Activated naive CD4-positive, alpha-beta T cell treated with anti-CD3 and anti-CD28 coated beads for 36 hours (primary cell): ENCODE results near the gene RNF169. TPM values are rescaled to one million over a fixed set of nuclear protein-coding genes. Genes with fewer than 3 reads are reported as not detected.
A peak's percentile ranks its signal among the peaks of the same experiment; 100 is the strongest.
"Not testable (repeated sequence)": the region's sequence is repeated elsewhere in the genome, so short reads cannot be mapped to it uniquely, and the experiment has no call there.

Experiments used
- CTCF ChIA-PET: fragments of 350-600 bp; sonication (Branson Sonifier 250); formaldehyde crosslinking; loops from one replicate; lab custom pipeline; 2021; ENCODE audit warnings: antibody characterized with exemption; lab: Charles Lee
- DNase-seq: peaks from one replicate; pipeline ENCODE4 v3.0.0-alpha.2; 2020
- H3K27ac Mint-ChIP-seq: one replicate; pipeline ENCODE4 v1.8.0; 2021; ENCODE audit warnings: mild to moderate bottlenecking, mixed read lengths
- H3K27me3 Mint-ChIP-seq: one replicate; pipeline ENCODE4 v1.8.0; 2021; ENCODE audit warnings: low read depth, mixed read lengths
- H3K36me3 Mint-ChIP-seq: one replicate; pipeline ENCODE4 v1.8.0; 2021; ENCODE audit warnings: low read depth, mixed read lengths
- H3K4me1 Mint-ChIP-seq: one replicate; pipeline ENCODE4 v1.8.0; 2021; ENCODE audit warnings: low read depth, mixed read lengths
- H3K4me3 Mint-ChIP-seq: one replicate; pipeline ENCODE4 v1.8.0; 2021; ENCODE audit warnings: mild to moderate bottlenecking, moderate library complexity, mixed read lengths
- H3K9me3 Mint-ChIP-seq: one replicate; pipeline ENCODE4 v1.8.0; 2021; ENCODE audit warnings: mixed read lengths
- intact Hi-C: fragments of 100-400 bp; cut with micrococcal nuclease; formaldehyde crosslinking; loops from one replicate; pipeline ENCODE4 v1.15.1; 2023
- total RNA-seq, 2 experiments: library from RNA; stranded (reverse); gene quantifications; one replicate each; pipeline ENCODE4 v1.2.3, GENCODE V29; 2021

RNF169 gene
- total RNA-seq, 2 experiments from 2014 or later: 15.8 to 16.0 TPM

DNA sequence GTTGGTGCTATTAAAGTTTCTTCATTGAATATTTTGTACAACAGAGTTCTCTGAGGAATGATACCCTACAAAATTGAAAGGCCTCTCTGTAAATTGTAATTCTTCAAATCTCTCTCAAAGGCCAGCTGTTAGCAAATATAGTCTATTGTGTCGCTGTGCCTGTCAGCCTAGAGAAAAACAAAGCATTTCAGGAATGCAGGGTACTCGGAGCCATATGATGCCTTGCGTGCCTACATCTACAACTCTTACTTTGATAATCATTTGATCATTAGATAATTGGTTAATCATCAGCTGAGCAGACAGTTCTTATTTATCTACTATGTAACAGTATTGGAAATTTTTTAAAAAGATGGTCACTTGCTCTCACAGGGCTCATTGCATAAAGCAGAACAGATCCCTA lies 67.3 kb downstream of the RNF169 start:
- Mint-ChIP-seq H3K4me3 (no peak overlapping the region), H3K27me3 (no peaks in the 10 kb centered on the region), H3K27ac (no peak overlapping the region), H3K36me3 (peaks cover 47% of the 10 kb centered on the region), H3K4me1 (peaks cover 10% of the 10 kb centered on the region), H3K9me3 (no peaks in the 10 kb centered on the region)
- intact Hi-C loops: no loop called here
- no peak for DNase-seq
- CTCF ChIA-PET: no interaction called here

GRCh38 chr11:74816664-74817063 lies 68.0 kb downstream of the RNF169 start:
- H3K27ac Mint-ChIP-seq: no peak overlapping the region
- DNase-seq: no peak
- intact Hi-C loops: no loop called here
- no peak overlapping the region for H3K4me3 Mint-ChIP-seq
- H3K4me1 Mint-ChIP-seq: peaks cover 10% of the 10 kb centered on the region
- peaks cover 2% of the 10 kb centered on the region for H3K9me3 Mint-ChIP-seq
- H3K36me3 Mint-ChIP-seq: peaks cover 48% of the 10 kb centered on the region
- no peaks in the 10 kb centered on the region for H3K27me3 Mint-ChIP-seq
- CTCF ChIA-PET: no interaction called here

DNA sequence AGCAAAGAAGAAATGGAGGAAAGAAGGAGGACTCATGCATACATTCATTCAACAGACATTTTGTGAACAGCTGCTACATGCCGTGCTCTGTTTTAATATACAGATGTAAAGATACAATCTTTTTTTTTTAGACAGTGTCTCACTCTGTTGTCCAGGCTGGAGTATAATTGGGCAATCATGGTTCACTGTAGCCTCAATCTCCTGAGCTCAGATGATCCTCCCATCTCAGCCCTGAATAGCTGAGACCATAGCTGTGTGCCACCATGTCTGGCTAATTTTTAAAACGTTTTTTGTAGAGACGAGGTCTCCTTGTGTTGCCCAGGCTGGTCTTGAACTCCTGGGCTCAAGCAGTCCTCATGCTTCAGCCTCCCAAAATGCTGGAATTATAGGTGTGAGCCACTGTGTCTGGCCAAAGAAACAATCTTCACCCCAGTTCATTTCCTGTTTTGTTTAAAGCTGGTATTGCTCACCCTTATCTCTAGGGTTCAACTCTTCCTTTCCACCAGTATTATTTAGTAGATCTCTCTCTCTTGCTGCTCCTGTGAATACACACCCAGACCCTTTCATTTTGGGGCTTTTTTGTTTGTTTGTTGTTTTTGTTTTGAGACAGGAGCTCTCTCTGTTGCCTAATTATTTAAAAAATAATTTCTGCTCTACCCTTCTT lies 69.8 kb downstream of the RNF169 start:
- intact Hi-C loops: no loop called here
- DNase-seq: no peak
- Mint-ChIP-seq H3K27ac (no peak overlapping the region), H3K4me1 (peaks cover 10% of the 10 kb centered on the region), H3K9me3 (peaks cover 2% of the 10 kb centered on the region), H3K4me3 (no peak overlapping the region), H3K27me3 (no peaks in the 10 kb centered on the region), H3K36me3 (peaks cover 55% of the 10 kb centered on the region)
- CTCF ChIA-PET: interaction anchor here (0.6 kb wide), 2 partner anchors 96 to 1010 kb away, joined by 3 read pairs; no protein-coding TSS in a partner anchor

GRCh38 chr11:74819400-74819799 lies 70.8 kb downstream of the RNF169 start:
- Mint-ChIP-seq H3K27ac (no peak overlapping the region), H3K27me3 (no peaks in the 10 kb centered on the region), H3K4me1 (peaks cover 10% of the 10 kb centered on the region), H3K4me3 (no peak overlapping the region), H3K9me3 (peaks cover 10% of the 10 kb centered on the region), H3K36me3 (peaks cover 63% of the 10 kb centered on the region)
- CTCF ChIA-PET: no interaction called here
- intact Hi-C loops: no loop called here
- no peak for DNase-seq

DNA sequence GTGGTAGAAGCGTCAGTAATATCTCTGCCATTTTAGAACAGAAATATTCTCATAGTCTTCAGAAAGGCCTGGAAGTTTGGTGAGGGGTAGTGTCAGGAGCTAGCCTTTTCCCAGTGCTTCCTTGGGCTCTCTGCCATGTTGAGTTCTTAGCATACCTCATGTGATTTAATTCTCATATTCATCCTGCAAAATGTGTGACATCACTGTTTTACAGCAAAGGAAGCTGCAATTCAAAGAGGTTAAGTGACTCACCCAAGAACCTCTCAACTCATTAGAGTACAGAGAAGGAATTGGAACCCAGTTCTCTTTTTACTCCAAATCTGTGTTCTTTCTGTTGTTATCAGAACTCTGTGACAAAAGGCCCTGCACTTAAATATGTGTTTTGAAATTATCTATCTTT lies 72.1 kb downstream of the RNF169 start:
- H3K4me3 Mint-ChIP-seq: no peak overlapping the region
- CTCF ChIA-PET: interaction anchor here (1.0 kb wide), 1 partner anchor 23 kb away, joined by 3 read pairs; no protein-coding TSS in a partner anchor
- no peak overlapping the region for H3K27ac Mint-ChIP-seq
- DNase-seq: no peak
- H3K36me3 Mint-ChIP-seq: peaks cover 73% of the 10 kb centered on the region
- peaks cover 21% of the 10 kb centered on the region for H3K9me3 Mint-ChIP-seq
- H3K4me1 Mint-ChIP-seq: peaks cover 10% of the 10 kb centered on the region
- no peaks in the 10 kb centered on the region for H3K27me3 Mint-ChIP-seq
- intact Hi-C loops: no loop called here

GRCh38 chr11:74822170-74822569 lies 73.5 kb downstream of the RNF169 start:
- Mint-ChIP-seq H3K36me3 (peaks cover 80% of the 10 kb centered on the region), H3K27me3 (no peaks in the 10 kb centered on the region), H3K9me3 (peaks cover 32% of the 10 kb centered on the region), H3K27ac (no peak overlapping the region), H3K4me3 (no peak overlapping the region), H3K4me1 (peaks cover 10% of the 10 kb centered on the region)
- CTCF ChIA-PET: no interaction called here
- DNase-seq: no peak
- intact Hi-C loops: no loop called here

GRCh38 chr11:74824285-74824982 lies 75.8 kb downstream of the RNF169 start:
- peaks cover 5% of the 10 kb centered on the region for H3K4me1 Mint-ChIP-seq
- peaks cover 46% of the 10 kb centered on the region for H3K9me3 Mint-ChIP-seq
- H3K27ac Mint-ChIP-seq: no peak overlapping the region
- no peak overlapping the region for H3K4me3 Mint-ChIP-seq
- H3K27me3 Mint-ChIP-seq: no peaks in the 10 kb centered on the region
- intact Hi-C loops: no loop called here
- CTCF ChIA-PET: interaction anchor here (0.7 kb wide), 1 partner anchor 147 kb away, joined by 3 read pairs; no protein-coding TSS in a partner anchor
- no peak for DNase-seq
- H3K36me3 Mint-ChIP-seq: peaks cover 82% of the 10 kb centered on the region

GRCh38 chr11:74825596-74825995 lies 76.9 kb downstream of the RNF169 start:
- DNase-seq, intact Hi-C loops, H3K27ac Mint-ChIP-seq, H3K27me3 Mint-ChIP-seq, H3K4me3 Mint-ChIP-seq, H3K4me1 Mint-ChIP-seq: not testable (repeated sequence)
- Mint-ChIP-seq H3K36me3 (peaks cover 82% of the 10 kb centered on the region), H3K9me3 (peaks cover 46% of the 10 kb centered on the region)
- CTCF ChIA-PET: interaction anchor here (0.6 kb wide), 1 partner anchor 24 kb away, joined by 3 read pairs; no protein-coding TSS in a partner anchor

- Mint-ChIP-seq H3K9me3 (peaks cover 44% of the 10 kb centered on the region), H3K27me3 (no peaks in the 10 kb centered on the region), H3K4me3 (no peak overlapping the region), H3K27ac (no peak overlapping the region), H3K4me1 (no peaks in the 10 kb centered on the region), H3K36me3 (peaks cover 76% of the 10 kb centered on the region)
- intact Hi-C loops: no loop called here
- CTCF ChIA-PET: no interaction called here
- DNase-seq: peak; percentile 34
Measured at GRCh38 chr11:74826901-74827300, 78.3 kb downstream of the RNF169 start.

- H3K4me3 Mint-ChIP-seq: no peak overlapping the region
- CTCF ChIA-PET: no interaction called here
- no peak for DNase-seq
- H3K27me3 Mint-ChIP-seq: no peaks in the 10 kb centered on the region
- no peaks in the 10 kb centered on the region for H3K4me1 Mint-ChIP-seq
- peaks cover 24% of the 10 kb centered on the region for H3K36me3 Mint-ChIP-seq
- no peak overlapping the region for H3K27ac Mint-ChIP-seq
- no peaks in the 10 kb centered on the region for H3K9me3 Mint-ChIP-seq
- intact Hi-C loops: no loop called here
Measured at GRCh38 chr11:74837191-74837590, 88.5 kb downstream of the RNF169 start.

DNA sequence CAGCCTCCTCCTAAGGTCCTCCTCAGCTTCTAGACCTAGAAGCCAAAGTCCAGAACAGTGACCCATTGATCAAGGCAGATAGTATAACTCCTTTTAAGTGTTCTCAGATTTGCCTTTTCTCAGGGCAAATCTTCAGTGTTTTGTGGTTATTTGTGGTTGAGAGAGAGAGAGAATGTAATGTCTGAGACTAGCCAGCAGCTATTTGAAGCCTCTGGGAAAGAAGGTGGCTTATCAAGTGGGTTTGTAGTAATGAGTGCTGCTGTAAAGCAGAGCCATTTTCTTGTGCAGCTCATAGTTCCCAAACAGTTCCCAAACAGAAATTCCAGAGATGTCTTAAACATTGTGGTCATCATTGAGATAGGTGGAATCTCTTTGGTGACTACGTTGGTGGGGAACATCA lies 89.5 kb downstream of the RNF169 start:
- H3K9me3 Mint-ChIP-seq: no peaks in the 10 kb centered on the region
- no peaks in the 10 kb centered on the region for H3K4me1 Mint-ChIP-seq
- CTCF ChIA-PET: no interaction called here
- no peak for DNase-seq
- H3K27ac Mint-ChIP-seq: no peak overlapping the region
- H3K4me3 Mint-ChIP-seq: no peak overlapping the region
- intact Hi-C loops: no loop called here
- H3K27me3 Mint-ChIP-seq: no peaks in the 10 kb centered on the region
- peaks cover 24% of the 10 kb centered on the region for H3K36me3 Mint-ChIP-seq

DNA sequence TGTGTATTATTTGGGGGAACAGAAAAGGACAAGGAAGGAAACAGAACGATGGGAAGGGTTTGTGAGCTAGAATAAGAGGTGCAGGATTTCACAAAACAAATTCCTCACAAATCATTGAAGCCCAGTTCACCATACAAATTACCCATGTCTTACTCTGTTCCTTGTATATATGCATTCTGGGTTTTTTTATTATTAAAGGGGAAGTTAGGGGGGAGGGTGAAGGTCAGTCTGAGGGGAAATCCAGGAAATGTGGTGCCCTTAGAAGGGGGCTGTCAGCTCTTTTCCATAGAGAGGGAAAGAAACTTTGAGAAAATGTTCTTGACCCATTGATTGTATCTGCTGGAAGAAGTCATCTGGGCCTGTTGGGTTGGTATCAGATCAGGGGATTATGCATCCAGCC lies 90.8 kb downstream of the RNF169 start:
- intact Hi-C loops: no loop called here
- CTCF ChIA-PET: no interaction called here
- H3K27me3 Mint-ChIP-seq: no peaks in the 10 kb centered on the region
- no peak overlapping the region for H3K4me3 Mint-ChIP-seq
- no peak overlapping the region for H3K27ac Mint-ChIP-seq
- no peaks in the 10 kb centered on the region for H3K4me1 Mint-ChIP-seq
- DNase-seq: no peak
- H3K36me3 Mint-ChIP-seq: peaks cover 29% of the 10 kb centered on the region
- H3K9me3 Mint-ChIP-seq: no peaks in the 10 kb centered on the region

DNA sequence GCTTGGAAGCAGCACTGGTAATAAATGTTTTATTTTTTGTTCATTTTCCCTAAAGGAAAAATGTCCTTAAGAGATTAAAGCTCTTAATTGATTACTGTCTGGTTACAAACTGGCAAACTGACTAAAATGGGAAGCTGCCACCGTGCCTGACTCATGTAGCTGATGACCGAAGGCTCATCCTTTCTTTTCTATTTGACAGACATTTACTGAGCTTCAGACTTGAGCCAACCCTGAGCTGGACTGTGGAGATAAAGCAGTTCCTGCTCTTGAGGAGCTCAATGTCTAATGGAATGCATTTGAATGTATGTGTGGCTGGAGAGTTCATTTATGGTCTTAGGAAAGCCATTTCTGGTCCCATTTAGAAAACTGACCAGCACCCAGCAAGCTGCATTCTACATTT lies 91.3 kb downstream of the RNF169 start:
- Mint-ChIP-seq H3K4me3 (no peak overlapping the region), H3K27ac (no peak overlapping the region), H3K27me3 (no peaks in the 10 kb centered on the region), H3K9me3 (no peaks in the 10 kb centered on the region), H3K4me1 (no peaks in the 10 kb centered on the region), H3K36me3 (peaks cover 27% of the 10 kb centered on the region)
- DNase-seq: no peak
- intact Hi-C loops: no loop called here
- CTCF ChIA-PET: no interaction called here
